A549 (cell line): Measurements from ENCODE around the gene ANKRD33B. TPM values are rescaled to one million over a fixed set of nuclear protein-coding genes. Genes with fewer than 3 reads are reported as not detected.

Experiments
- ATAC-seq, 2 experiments: fragments of 200-7000 bp in 1 of 2; fragments of >200 bp in 1 of 2; cut with Nextera tagmentation in 1 of 2; cut with Tn5 transposase in 1 of 2; 3 replicates each; pipeline versions ENCODE4 v1.8.0 to v1.9.1; 2018 to 2020; ENCODE audit warnings: mild to moderate bottlenecking in 1 of 2, moderate library complexity in 1 of 2
- CTCF ChIA-PET: fragments of 300-600 bp; sonication (Branson Sonifier 250); formaldehyde crosslinking; extraction: SDS; loops from one replicate; lab custom pipeline; 2021; ENCODE audit warnings: antibody characterized with exemption, inconsistent platforms; lab: Yijun Ruan, JAX
- POLR2A ChIA-PET: fragments of 350-600 bp; formaldehyde crosslinking; extraction: SDS; loops from one replicate; lab custom pipeline; 2021; ENCODE audit warnings: antibody characterized with exemption, inconsistent platforms; lab: Yijun Ruan, JAX
- DNase-seq, 2 experiments: peaks; one replicate each; pipeline versions ENCODE4 v3.0.0 to v3.0.0-alpha.2; 2011 to 2016; ENCODE audit warnings: low read depth in 1 of 2, low spot score in 1 of 2
- FAIRE-seq: peaks from 2 replicates; lab custom pipeline; 2011; peaks lifted over from hg19 to GRCh38; lab: Jason Lieb, UNC
- H3K27ac ChIP-seq, 2 experiments: fragments of >200 bp; sonication (Bioruptor Twin); formaldehyde crosslinking; 3 replicates each; pipeline ENCODE4 v1.5.1; 2016 to 2017
- H3K4me1 ChIP-seq: fragments of >200 bp; sonication (Bioruptor Twin); formaldehyde crosslinking; 3 replicates; pipeline ENCODE4 v1.6.1; 2016
- H3K4me2 ChIP-seq: fragments of >200 bp; sonication (Bioruptor Twin); formaldehyde crosslinking; 3 replicates; pipeline ENCODE4 v1.6.1; 2016
- H3K4me3 ChIP-seq: fragments of >200 bp; sonication (Bioruptor Twin); formaldehyde crosslinking; 3 replicates; pipeline ENCODE4 v1.5.1; 2016
- H3K9me3 ChIP-seq: fragments of >200 bp; sonication (Bioruptor Twin); formaldehyde crosslinking; 3 replicates; pipeline ENCODE4 v1.6.1; 2016
- CHD4 ChIP-seq: fragments of 200-600 bp; sonication (generic); IDR thresholded peaks from 2 replicates; pipeline ENCODE4 v1.6.1; 2016; ENCODE audit warnings: antibody characterized with exemption, mild to moderate bottlenecking, borderline replicate concordance
- FOSL2 ChIP-seq, 2 experiments: fragments of 450-650 bp in 1 of 2; fragments of >200 bp in 1 of 2; sonication (Bioruptor Twin) in 1 of 2; formaldehyde crosslinking; IDR thresholded peaks; 2 replicates each; pipeline versions ENCODE4 v1.5.0 to v1.6.1; 2016 to 2020; ENCODE audit warnings: mild to moderate bottlenecking in 1 of 2, moderate library complexity in 1 of 2
- HDAC2 ChIP-seq: fragments of 200-600 bp; sonication (generic); IDR thresholded peaks from 2 replicates; pipeline ENCODE4 v1.6.1; 2016
- MAX ChIP-seq: IDR thresholded peaks from 2 replicates; pipeline ENCODE4 v1.6.1; 2012
- NPAS2 ChIP-seq: fragments of 250-450 bp; sonication (Bioruptor Pico); IDR thresholded peaks from 2 replicates; pipeline ENCODE4 v1.8.0; 2022; ENCODE audit warnings: mild to moderate bottlenecking, moderate library complexity, borderline replicate concordance
- RCOR1 ChIP-seq: fragments of 150-350 bp; IDR thresholded peaks from 2 replicates; pipeline ENCODE4 v1.6.1; 2014; ENCODE audit warnings: antibody characterized with exemption, low read length, low read depth
- RNF2 ChIP-seq: fragments of 200-600 bp; sonication (generic); IDR thresholded peaks from 2 replicates; pipeline ENCODE4 v1.6.1; 2016; ENCODE audit warnings: low read depth, mild to moderate bottlenecking, antibody characterized with exemption, moderate library complexity, borderline replicate concordance
- USF2 ChIP-seq: fragments of 450-650 bp; IDR thresholded peaks from 2 replicates; pipeline ENCODE4 v1.6.1; 2014; ENCODE audit warnings: antibody characterized with exemption
- ZSCAN20 ChIP-seq: fragments of 250-450 bp; sonication (Bioruptor Pico); IDR thresholded peaks from 2 replicates; pipeline ENCODE4 v1.8.0; 2022; ENCODE audit warnings: mild to moderate bottlenecking, moderate library complexity
- WGBS: methylation state at CpG from one replicate; pipeline ENCODE4 v1.1.6; 2017; ENCODE audit errors: missing lambda C conversion rate; 5-methylcytosine and 5-hydroxymethylcytosine counted together
- polyA plus RNA-seq, 4 experiments: library from polyadenylated mRNA; depleted of rRNA in 3 of 4; stranded (reverse); fragments of >200 nt; fragmentation: RNase III in 1 of 4; extraction: RNeasy Plus Mini Kit Qiagen cat#74134 plus additional on column Dnase treatment in 1 of 4; gene quantifications; 2 replicates in 3 of 4; 3 replicates in 1 of 4; pipeline ENCODE4 v1.2.3, GENCODE V29; 2011 to 2017

The ANKRD33B gene
- polyA plus RNA-seq, 2 of the 4 experiments (the other 2 are of a cell fraction) = 4.0 to 6.9 TPM

- no peaks in the 10 kb centered on the region for H3K9me3 ChIP-seq
- peak; percentile 14 to 25; a peak in 5 of 6 replicates for ATAC-seq
- H3K4me3 ChIP-seq = peak overlapping the region; percentile 89
- ChIA-PET CTCF (interaction anchor here (1.9 to 5.2 kb wide), 2 partner anchors 63 to 112 kb away, joined by 7 to 35 read pairs; no protein-coding TSS in a partner anchor), POLR2A (interaction anchor here (1.2 to 1.6 kb wide), 2 partner anchors 14 to 63 kb away, joined by 7 to 8 read pairs; no protein-coding TSS in a partner anchor)
- H3K27ac ChIP-seq = peak overlapping the region; percentile 85 to 99
- FAIRE-seq = no peak
- 3% methylated on average over 40 of the region's 61 CpGs for WGBS
- TF ChIP-seq CHD4 (no peak), RCOR1 (no peak)
- peaks cover 42% of the 10 kb centered on the region for H3K4me1 ChIP-seq
- peak overlapping the region; percentile 73 for H3K4me2 ChIP-seq
- DNase-seq = no peak
Observed at GRCh38 chr5:10564838-10565784, 1.2 kb downstream of the ANKRD33B start.

- Histone ChIP-seq H3K4me3 (peak overlapping the region; percentile 89), H3K27ac (peak overlapping the region in 1 of 2 experiments; percentile 99; a peak in 4 of 6 replicates), H3K4me1 (peaks cover 42% of the 10 kb centered on the region), H3K9me3 (no peaks in the 10 kb centered on the region), H3K4me2 (peak overlapping the region; percentile 73)
- ATAC-seq (peak in 1 of 2 experiments; percentile 2; a peak in 2 of 6 replicates), FAIRE-seq (no peak), DNase-seq (no peak)
- no peak for TF ChIP-seq HDAC2
- TF ChIP-seq MAX = peak; percentile 71
- ChIA-PET CTCF (interaction anchor here (1.9 to 5.2 kb wide), 2 partner anchors 62 to 113 kb away, joined by 7 to 35 read pairs; no protein-coding TSS in a partner anchor), POLR2A (no interaction called here)
- WGBS = 44% methylated on average over 10 of the region's 11 CpGs
Observed at GRCh38 chr5:10565785-10566542, 2.1 kb downstream of the ANKRD33B start.

- Histone ChIP-seq H3K4me1 (peaks cover 42% of the 10 kb centered on the region), H3K4me3 (peak overlapping the region; percentile 89; the same call in 1 of the 3 replicates)
- no peak for TF ChIP-seq FOSL2 (IDR thresholded peaks at IDR 0.05)
- TF ChIP-seq FOSL2 (CRISPR knock-in tag; IDR thresholded peaks at IDR 0.05) = no peak
- TF ChIP-seq USF2 = no peak
- TF ChIP-seq NPAS2 (CRISPR knock-in tag) = no peak
- TF ChIP-seq RNF2 = no peak
- TF ChIP-seq, all 56 proteins: peak for 0
- FAIRE-seq = no peak
- H3K9me3 ChIP-seq = no peaks in the 10 kb centered on the region
- no peak for ATAC-seq
- DNase-seq = no peak
- POLR2A ChIA-PET = no interaction called here
- WGBS = 47% methylated on average over 8 of the region's 8 CpGs
- peak overlapping the region; percentile 73 for H3K4me2 ChIP-seq
- CTCF ChIA-PET = interaction anchor here (0.6 to 5.2 kb wide), 4 partner anchors 24 to 114 kb away, joined by 3 to 35 read pairs (median 5); no protein-coding TSS in a partner anchor
- peak overlapping the region in 1 of 2 experiments; percentile 99; a peak in 4 of 6 replicates for H3K27ac ChIP-seq
Observed at GRCh38 chr5:10566543-10567068, 2.7 kb downstream of the ANKRD33B start.

DNA sequence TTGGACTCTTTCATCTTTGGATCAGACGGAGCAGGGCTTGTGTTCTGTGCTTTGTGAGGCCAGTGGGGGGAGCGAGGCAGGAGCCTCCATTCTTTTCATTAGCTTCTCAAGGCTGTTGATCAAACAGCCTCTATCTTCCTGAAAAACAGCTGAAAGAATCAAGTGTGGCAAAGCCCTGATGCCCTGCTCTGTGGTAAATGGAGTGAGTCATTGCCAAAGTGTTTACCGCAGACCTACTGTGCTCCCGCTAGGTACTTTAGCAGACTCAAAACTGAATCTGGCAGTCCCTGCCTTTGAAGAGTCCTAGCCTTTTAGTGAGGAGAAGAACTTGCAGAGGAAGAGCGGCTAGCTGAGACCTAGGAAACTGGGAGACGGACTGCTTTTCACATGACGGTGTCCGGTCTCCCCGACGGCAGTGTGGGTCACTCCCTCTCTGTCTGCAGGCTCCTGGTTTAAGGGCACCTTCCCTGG lies 3.3 kb downstream of the ANKRD33B start:
- POLR2A ChIA-PET = no interaction called here
- WGBS = 83% methylated on average over 10 of the region's 10 CpGs
- H3K4me3 ChIP-seq = no peak overlapping the region
- CTCF ChIA-PET = interaction anchor here (0.6 to 5.2 kb wide), 5 partner anchors 18 to 115 kb away, joined by 3 to 35 read pairs (median 3); no protein-coding TSS in a partner anchor
- H3K27ac ChIP-seq = peak overlapping the region in 1 of 2 experiments; percentile 99; a peak in 3 of 6 replicates
- no peak for TF ChIP-seq FOSL2 (IDR thresholded peaks at IDR 0.05)
- TF ChIP-seq FOSL2 (CRISPR knock-in tag; IDR thresholded peaks at IDR 0.05) = peak; percentile 2; the same call in 1 of the 2 replicates
- TF ChIP-seq ZSCAN20 (CRISPR knock-in tag) = no peak
- ATAC-seq = no peak
- DNase-seq = no peak
- no peaks in the 10 kb centered on the region for H3K9me3 ChIP-seq
- peaks cover 42% of the 10 kb centered on the region for H3K4me1 ChIP-seq
- peak overlapping the region; percentile 73 for H3K4me2 ChIP-seq
- no peak for FAIRE-seq
